Sigmoid colon (tissue), 7 donors: ENCODE measurements around the gene GP1BB. TPM values are rescaled to one million over a fixed set of nuclear protein-coding genes. Genes with fewer than 3 reads are reported as not detected.

ENCODE experiments used
- DNase-seq: peaks from one replicate; pipeline ENCODE4 v3.0.0-alpha.2; 2019
- H3K27ac ChIP-seq, 4 donors: fragments of 200-600 bp; sonication (generic); one replicate each; pipeline ENCODE4 v1.5.1; 2016 to 2019; ENCODE audit warnings: mild to moderate bottlenecking in 1 of 4
- H3K27me3 ChIP-seq, 3 donors: fragments of 200-600 bp; sonication (generic); one replicate each; pipeline ENCODE4 v1.5.1; 2019; ENCODE audit warnings: mild to moderate bottlenecking in 1 of 3
- H3K36me3 ChIP-seq, 4 donors: fragments of 200-600 bp; sonication (generic); one replicate each; pipeline ENCODE4 v1.5.1; 2016 to 2019
- H3K4me1 ChIP-seq, 4 donors: fragments of 200-600 bp; sonication (generic); one replicate each; pipeline ENCODE4 v1.5.1; 2017 to 2019
- H3K4me3 ChIP-seq, 4 donors: fragments of 200-600 bp; sonication (generic); one replicate each; pipeline ENCODE4 v1.5.1; 2017 to 2019; ENCODE audit warnings: mild to moderate bottlenecking in 2 of 4, moderate library complexity in 1 of 4
- H3K9me3 ChIP-seq, 4 donors: fragments of 200-600 bp in 3 of 4; sonication (generic) in 3 of 4; one replicate each; pipeline versions ENCODE4 v1.5.1 to v1.6.1; 2013 to 2019
- EP300 ChIP-seq, 4 donors: sonication (generic); formaldehyde crosslinking; IDR thresholded peaks; one replicate each; pipeline ENCODE4 v1.6.1; 2017; ENCODE audit warnings: antibody characterized with exemption in 4 of 4
- POLR2A ChIP-seq, 2 donors: fragments of 450-650 bp; IDR thresholded peaks; one replicate each; pipeline ENCODE4 v1.6.1; 2016; ENCODE audit warnings: antibody characterized with exemption in 2 of 2, mild to moderate bottlenecking in 2 of 2, moderate library complexity in 2 of 2
- POLR2AphosphoS5 ChIP-seq, 4 donors: sonication (generic); formaldehyde crosslinking; IDR thresholded peaks; one replicate each; pipeline ENCODE4 v1.6.1; 2017; ENCODE audit warnings: antibody characterized with exemption in 4 of 4
- WGBS, 2 donors: extraction: QIAGEN DNeasy Blood & Tissue Kit; methylation state at CpG; one replicate each; pipeline ENCODE4 v1.1.7; 2013; 5-methylcytosine and 5-hydroxymethylcytosine counted together
- intact Hi-C: fragments of 100-400 bp; cut with DNase I; formaldehyde crosslinking; loops from one replicate; pipeline ENCODE4 v1.15.1; 2023
- polyA plus RNA-seq, 3 donors: library from polyadenylated mRNA; stranded (reverse); fragments of 200-250 nt; gene quantifications; one replicate each; pipeline ENCODE4 v1.2.3, GENCODE V29; 2013
- total RNA-seq, 4 donors: library from RNA; depleted of rRNA; stranded (reverse); fragments of >200 nt; gene quantifications; one replicate each; pipeline ENCODE4 v1.1.0, GENCODE V29; 2016
- TF ChIP-seq, protein P1 (sequence below), 4 experiments: fragments of 450-650 bp in 3 of 4; fragments of 200-600 bp in 1 of 4; IDR thresholded peaks; one replicate each; pipeline ENCODE4 v1.5.1; 2016 to 2019; ENCODE audit warnings: antibody characterized with exemption in 4 of 4, mild to moderate bottlenecking in 3 of 4, moderate library complexity in 2 of 4
- donor health status: healthy with polysubstance abuse.
- donor health status: Bipolar disorder and iron deficiency.
- donor health status: healthy.

Gene GP1BB
- total and polyA plus RNA-seq, 7 donors: 1.1 to 2.9 (median 1.9) TPM; not detected in 2

DNA sequence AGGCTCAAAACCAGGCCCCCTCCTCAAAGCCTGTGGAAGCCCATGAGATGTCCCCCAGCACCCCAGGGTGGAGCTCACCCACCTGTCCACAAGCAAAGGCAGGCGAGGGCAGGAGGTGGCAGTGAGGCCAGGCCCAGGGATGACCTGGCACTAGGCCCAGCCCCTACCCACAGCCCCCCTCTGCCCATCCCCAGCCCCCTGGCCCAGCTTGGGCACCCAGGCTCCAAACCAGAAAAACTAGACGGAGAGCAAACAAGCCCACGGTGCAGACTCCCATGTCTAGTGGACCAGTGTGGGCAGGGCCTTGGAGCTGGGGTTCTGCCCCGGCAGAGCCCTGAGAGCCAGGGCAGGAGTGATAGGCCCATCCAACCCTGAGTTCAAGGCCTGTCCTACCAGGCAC lies 20.3 kb downstream of the GP1BB start:
- Histone ChIP-seq H3K27ac (no peak overlapping the region), H3K9me3 (no peaks in the 10 kb centered on the region), H3K27me3 (peaks cover 0 to 7% (median 0%) of the 10 kb centered on the region in 3 donors), H3K4me1 (no peaks in the 10 kb centered on the region), H3K4me3 (no peak overlapping the region), H3K36me3 (no peaks in the 10 kb centered on the region)
- WGBS, 2 donors: 60 to 84% methylated on average over 4 of the region's 4 CpGs
- TF ChIP-seq POLR2A (IDR thresholded peaks at IDR 0.05): no peak
- TF ChIP-seq, protein P1, sequence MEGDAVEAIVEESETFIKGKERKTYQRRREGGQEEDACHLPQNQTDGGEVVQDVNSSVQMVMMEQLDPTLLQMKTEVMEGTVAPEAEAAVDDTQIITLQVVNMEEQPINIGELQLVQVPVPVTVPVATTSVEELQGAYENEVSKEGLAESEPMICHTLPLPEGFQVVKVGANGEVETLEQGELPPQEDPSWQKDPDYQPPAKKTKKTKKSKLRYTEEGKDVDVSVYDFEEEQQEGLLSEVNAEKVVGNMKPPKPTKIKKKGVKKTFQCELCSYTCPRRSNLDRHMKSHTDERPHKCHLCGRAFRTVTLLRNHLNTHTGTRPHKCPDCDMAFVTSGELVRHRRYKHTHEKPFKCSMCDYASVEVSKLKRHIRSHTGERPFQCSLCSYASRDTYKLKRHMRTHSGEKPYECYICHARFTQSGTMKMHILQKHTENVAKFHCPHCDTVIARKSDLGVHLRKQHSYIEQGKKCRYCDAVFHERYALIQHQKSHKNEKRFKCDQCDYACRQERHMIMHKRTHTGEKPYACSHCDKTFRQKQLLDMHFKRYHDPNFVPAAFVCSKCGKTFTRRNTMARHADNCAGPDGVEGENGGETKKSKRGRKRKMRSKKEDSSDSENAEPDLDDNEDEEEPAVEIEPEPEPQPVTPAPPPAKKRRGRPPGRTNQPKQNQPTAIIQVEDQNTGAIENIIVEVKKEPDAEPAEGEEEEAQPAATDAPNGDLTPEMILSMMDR (IDR thresholded peaks at IDR 0.05): no peak
- DNase-seq: no peak
- intact Hi-C loops: no loop called here

DNA sequence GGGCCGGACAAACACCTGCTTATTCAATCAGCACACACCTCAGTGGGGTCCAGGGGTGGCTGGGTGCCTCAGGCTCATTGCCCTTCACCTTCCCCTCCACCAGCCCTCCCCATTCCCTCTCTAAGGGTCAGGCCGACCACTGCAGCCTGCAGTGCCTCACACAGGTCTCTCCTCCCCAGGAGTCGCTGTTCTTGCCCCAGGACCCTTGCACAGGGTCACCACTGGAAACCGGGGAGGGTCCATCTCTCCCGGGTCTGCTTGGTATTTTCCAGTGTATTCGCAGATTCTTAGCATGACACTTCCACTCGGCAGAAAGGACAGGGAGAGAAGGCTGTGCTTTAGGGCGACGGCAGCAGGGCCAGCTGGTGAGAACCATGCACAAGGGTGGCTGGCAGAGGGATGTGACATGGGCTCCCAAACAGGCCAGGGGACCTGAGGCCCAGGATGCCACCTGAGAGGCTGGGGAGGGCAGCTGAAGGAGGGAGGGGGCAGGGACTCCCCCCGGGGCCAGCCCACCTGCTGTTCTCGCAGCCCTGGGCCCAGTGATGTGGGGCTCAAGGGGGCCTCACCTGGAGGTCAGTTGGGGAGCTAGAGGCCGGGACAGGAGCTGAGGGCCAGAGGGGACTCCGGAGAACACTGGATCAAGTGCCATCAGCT lies 21.1 kb downstream of the GP1BB start:
- TF ChIP-seq POLR2A (IDR thresholded peaks at IDR 0.05) (no peak), EP300 (IDR thresholded peaks at IDR 0.05) (no peak), POLR2AphosphoS5 (IDR thresholded peaks at IDR 0.05) (no peak)
- TF ChIP-seq, protein P1 (IDR thresholded peaks at IDR 0.05): no peak
- H3K27ac ChIP-seq: no peak overlapping the region
- H3K4me1 ChIP-seq: no peaks in the 10 kb centered on the region
- no peak for DNase-seq
- H3K9me3 ChIP-seq: no peaks in the 10 kb centered on the region
- no peaks in the 10 kb centered on the region for H3K36me3 ChIP-seq
- intact Hi-C loops: no loop called here
- WGBS, 2 donors: 86 to 90% methylated on average over 13 of the region's 13 CpGs
- H3K4me3 ChIP-seq: no peak overlapping the region
- peaks cover 0 to under 1% (median 0%) of the 10 kb centered on the region in 3 donors for H3K27me3 ChIP-seq

DNA sequence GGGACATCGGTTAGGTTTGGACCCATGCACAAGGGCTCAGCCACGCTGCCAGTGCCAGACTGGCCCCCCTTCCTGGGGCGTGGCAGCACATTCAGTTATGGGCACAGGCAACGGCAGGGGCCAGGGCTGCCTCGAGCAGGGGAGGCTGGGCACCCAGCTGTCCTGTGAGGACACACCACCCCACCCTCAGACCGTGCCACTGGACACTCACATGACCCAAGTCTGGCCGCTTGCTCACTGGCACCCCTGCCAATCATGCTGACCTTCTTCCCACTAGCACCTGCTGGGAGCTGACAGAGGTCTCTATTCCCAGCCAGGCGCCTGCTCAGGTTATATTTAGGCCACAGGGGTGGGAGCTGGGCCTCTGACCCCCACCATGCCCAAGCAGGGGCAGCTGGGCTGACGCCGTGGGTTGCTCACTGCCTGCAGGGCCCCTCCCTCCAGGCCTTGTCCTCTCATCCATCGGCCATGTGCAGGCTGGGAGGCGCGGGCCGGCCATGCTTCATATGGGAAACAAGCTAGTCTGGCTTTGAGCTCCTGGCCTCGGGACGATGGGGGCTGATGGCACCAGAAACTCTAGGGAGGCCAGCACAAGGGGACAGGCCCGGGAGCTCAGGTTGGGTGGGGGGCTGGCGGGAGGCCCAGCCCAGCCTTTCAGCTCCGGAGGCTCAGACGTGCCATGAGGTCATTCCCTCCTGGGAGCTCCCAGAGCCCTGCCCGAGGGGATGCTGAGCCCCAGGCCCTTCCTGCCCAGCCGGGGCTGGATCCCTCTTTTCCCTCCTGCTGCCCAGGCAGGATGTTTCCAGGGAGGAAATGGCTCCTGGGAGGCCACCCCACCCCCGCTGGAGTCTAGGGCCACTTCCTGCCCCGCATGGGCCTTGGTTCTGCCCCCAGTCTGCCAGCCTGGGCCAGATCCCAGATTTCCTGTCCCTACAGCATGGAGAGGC lies 22.1 kb downstream of the GP1BB start:
- TF ChIP-seq POLR2AphosphoS5 (IDR thresholded peaks at IDR 0.05): no peak
- TF ChIP-seq, protein P1 (IDR thresholded peaks at IDR 0.05): no peak
- no peak for TF ChIP-seq EP300 (IDR thresholded peaks at IDR 0.05)
- TF ChIP-seq POLR2A (IDR thresholded peaks at IDR 0.05): no peak
- Histone ChIP-seq H3K36me3 (no peaks in the 10 kb centered on the region), H3K4me1 (no peaks in the 10 kb centered on the region), H3K27me3 (peaks cover 0 to 9% (median 0%) of the 10 kb centered on the region in 3 donors), H3K9me3 (no peaks in the 10 kb centered on the region), H3K4me3 (no peak overlapping the region), H3K27ac (no peak overlapping the region)
- no peak for DNase-seq
- WGBS, 2 donors: 48 to 71% methylated on average over 24 of the region's 24 CpGs
- intact Hi-C loops: no loop called here

DNA sequence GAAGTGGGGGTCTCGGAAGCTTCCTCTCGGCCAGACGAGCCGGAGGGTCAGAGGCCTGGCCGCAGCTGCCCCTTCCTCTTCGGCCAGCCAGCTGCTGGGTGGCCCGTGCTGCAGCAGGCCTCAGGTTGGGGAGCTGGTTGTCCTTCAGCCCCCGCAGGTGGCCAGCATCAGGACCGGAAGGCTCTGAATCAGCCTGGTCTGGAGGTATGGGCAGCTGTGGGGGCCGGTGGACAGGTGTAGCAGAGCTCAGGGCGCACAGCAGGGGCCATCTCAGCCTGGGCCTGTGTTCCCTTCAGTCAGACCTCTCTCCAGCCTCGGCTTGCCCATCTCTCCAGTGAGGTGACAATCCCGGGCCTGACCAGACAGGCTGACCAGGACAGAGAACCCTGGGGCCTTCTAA lies 23.4 kb downstream of the GP1BB start:
- Histone ChIP-seq H3K9me3 (no peaks in the 10 kb centered on the region), H3K27me3 (peaks cover 0 to 20% (median 0%) of the 10 kb centered on the region in 3 donors), H3K4me1 (no peaks in the 10 kb centered on the region), H3K4me3 (no peak overlapping the region), H3K36me3 (no peaks in the 10 kb centered on the region), H3K27ac (no peak overlapping the region)
- intact Hi-C loops: no loop called here
- WGBS, 2 donors: 88 to 93% methylated on average over 13 of the region's 13 CpGs
- no peak for DNase-seq
- TF ChIP-seq, protein P1 (IDR thresholded peaks at IDR 0.05): no peak
- TF ChIP-seq POLR2A (IDR thresholded peaks at IDR 0.05) (no peak), EP300 (IDR thresholded peaks at IDR 0.05) (no peak), POLR2AphosphoS5 (IDR thresholded peaks at IDR 0.05) (no peak)
